Motor neuron (in vitro differentiated cells): ENCODE data around the gene MOB1A. TPM values are rescaled to one million over a fixed set of nuclear protein-coding genes. Genes with fewer than 3 reads are reported as not detected.

Experiments used
- ATAC-seq, 8 experiments: fragments of 200-7000 bp; cut with Tn5 transposase; replicated peaks in 6 of 8; 2 replicates each; pipeline ENCODE4 v1.8.0; 2021; ENCODE audit warnings: mild to moderate bottlenecking in 8 of 8, moderate library complexity in 8 of 8
- H3K27ac ChIP-seq, 2 donors: fragments of 250-450 bp; sonication (Bioruptor Pico); 2 replicates each; pipeline ENCODE4 v1.9.0; 2021; ENCODE audit warnings: antibody characterized with exemption in 2 of 2, mild to moderate bottlenecking in 2 of 2, moderate library complexity in 1 of 2
- H3K4me1 ChIP-seq, 2 donors: fragments of 250-450 bp; sonication (Bioruptor Pico); replicated peaks in 1 of 2; 2 replicates each; pipeline ENCODE4 v1.6.1; 2021; ENCODE audit warnings: antibody characterized with exemption in 2 of 2, mild to moderate bottlenecking in 2 of 2, moderate library complexity in 1 of 2
- H3K4me3 ChIP-seq, 5 donors: fragments of 250-450 bp; sonication (Bioruptor Pico); 2 replicates each; pipeline ENCODE4 v1.9.0; 2021; ENCODE audit warnings: antibody characterized with exemption in 5 of 5, mild to moderate bottlenecking in 5 of 5, moderate library complexity in 4 of 5
- WGBS, 10 experiments: fragments of 450-650 bp; shearing (Covaris generic); methylation state at CpG; one replicate each; pipeline ENCODE4 v1.0.0; 2022; 5-methylcytosine and 5-hydroxymethylcytosine counted together
- in situ Hi-C, 9 experiments: fragments of 400-800 bp; cut with MboI; loops; one replicate each; pipeline ENCODE4 v1.15.0; 2021; ENCODE audit warnings: low sequenced_read_pairs in 9 of 9, low pct_unique_long_range_greater_than_20kb in 2 of 9; ENCODE audit not compliant: unreplicated experiment in 9 of 9
- total RNA-seq, 8 experiments: library from RNA; unstranded; fragments of 300-600 nt; gene quantifications; 2 replicates each; pipeline versions ENCODE4 v1.2.3 to v1.2.4, GENCODE V29; 2022

The MOB1A gene
- total RNA-seq, 8 experiments from 2014 or later, result 26.8 to 81.6 (median 50.8) TPM

- H3K27ac ChIP-seq, result no peak overlapping the region
- in situ Hi-C loops, result loop anchor here in 5 of 9 experiments (25.0 kb wide), 1 partner anchor 327 kb away; the partner anchor contains the start of gene STAMBP (in 5 of the 5)
- ATAC-seq, result no peak
- 89 to 100% (median 96%) methylated on average over 1 of the region's 1 CpG; no CpG with 5 or more reads in 4 of the 10 experiments for WGBS, 10 experiments
- H3K4me3 ChIP-seq, result no peak overlapping the region
- no peaks in the 10 kb centered on the region for H3K4me1 ChIP-seq
These were observed 13.9 kb downstream of the MOB1A start for GRCh38 chr2:74164761-74165160.

GRCh38 chr2:74162951-74163350 lies 15.7 kb downstream of the MOB1A start:
- no peak overlapping the region for H3K27ac ChIP-seq
- no peaks in the 10 kb centered on the region for H3K4me1 ChIP-seq
- ATAC-seq, result no peak
- WGBS, 10 experiments, result 91 to 100% (median 96%) methylated on average over 2 to 6 of the region's 6 CpGs; no CpG with 5 or more reads in 1 of the 10 experiments
- H3K4me3 ChIP-seq, result no peak overlapping the region
- in situ Hi-C loops, result loop anchor here in 5 of 9 experiments (25.0 kb wide), 1 partner anchor 326 kb away; the partner anchor contains the start of gene STAMBP (in 5 of the 5)

- ATAC-seq, result no peak
- in situ Hi-C loops, result loop anchor here in 5 of 9 experiments (25.0 kb wide), 1 partner anchor 319 kb away; the partner anchor contains the start of gene STAMBP (in 5 of the 5)
- no peaks in the 10 kb centered on the region for H3K4me1 ChIP-seq
- H3K27ac ChIP-seq, result no peak overlapping the region
- 91 to 100% (median 100%) methylated on average over 2 to 3 of the region's 3 CpGs for WGBS, 10 experiments
- H3K4me3 ChIP-seq, result no peak overlapping the region
These were observed 22.8 kb downstream of the MOB1A start for GRCh38 chr2:74155830-74156229.

- in situ Hi-C loops, result loop anchor here in 5 of 9 experiments (25.0 kb wide), 1 partner anchor 316 kb away; the partner anchor contains the start of gene STAMBP (in 5 of the 5)
- Histone ChIP-seq H3K4me3 (no peak overlapping the region), H3K27ac (no peak overlapping the region), H3K4me1 (peaks cover 7 to 8% of the 10 kb centered on the region in 2 donors)
- 80 to 100% (median 100%) methylated on average over 1 to 2 of the region's 2 CpGs; no CpG with 5 or more reads in 2 of the 10 experiments for WGBS, 10 experiments
- no peak for ATAC-seq
These were observed 25.7 kb downstream of the MOB1A start for GRCh38 chr2:74152954-74153353.

- no peak overlapping the region for H3K4me3 ChIP-seq
- H3K4me1 ChIP-seq, result peaks cover 13 to 14% of the 10 kb centered on the region in 2 donors
- no peak overlapping the region for H3K27ac ChIP-seq
- ATAC-seq, result no peak
- WGBS, 10 experiments, result 80 to 100% (median 93%) methylated on average over 2 to 7 of the region's 7 CpGs; no CpG with 5 or more reads in 1 of the 10 experiments
- in situ Hi-C loops, result loop anchor here in 6 of 9 experiments (25.0 kb wide), 1 partner anchor 312 kb away; the partner anchor contains the start of gene STAMBP (in 6 of the 6)
These were observed 28.9 kb downstream of the MOB1A start for GRCh38 chr2:74149570-74150319.

GRCh38 chr2:74149247-74149525 lies 29.5 kb downstream of the MOB1A start:
- peak overlapping the region in 1 of 5 donors; percentile 94 for H3K4me3 ChIP-seq
- in situ Hi-C loops, result loop anchor here in 1 of 9 experiments (25.0 kb wide), 1 partner anchor 312 kb away; the partner anchor contains the start of gene STAMBP

GRCh38 chr2:74148457-74149246 lies 30.0 kb downstream of the MOB1A start:
- H3K4me3 ChIP-seq, result peak overlapping the region; percentile 64 to 97 (median 92)
- peaks cover 13 to 14% of the 10 kb centered on the region in 2 donors for H3K4me1 ChIP-seq
- in situ Hi-C loops, result loop anchor here in 1 of 9 experiments (25.0 kb wide), 1 partner anchor 311 kb away; the partner anchor contains the start of gene STAMBP
- 17 to 90% (median 62%) methylated on average over 1 to 13 of the region's 16 CpGs for WGBS, 10 experiments
- H3K27ac ChIP-seq, result peak overlapping the region in 1 of 2 donors; percentile 24
- no peak for ATAC-seq

More at GRCh38 chr2:74149247-74149525, 29.5 kb downstream of the MOB1A start:
- ATAC-seq, result no peak
- WGBS, 10 experiments, result 70 to 100% (median 92%) methylated on average over 1 to 5 of the region's 5 CpGs; no CpG with 5 or more reads in 2 of the 10 experiments
- H3K4me1 ChIP-seq, result peaks cover 13 to 14% of the 10 kb centered on the region in 2 donors
- no peak overlapping the region for H3K27ac ChIP-seq

- in situ Hi-C loops, result loop anchor here in 1 of 9 experiments (25.0 kb wide), 1 partner anchor 311 kb away; the partner anchor contains the start of gene STAMBP
- Histone ChIP-seq H3K4me1 (peaks cover 13 to 14% of the 10 kb centered on the region in 2 donors), H3K4me3 (peak within 1 kb of the TSS; percentile 64 to 97 (median 92)), H3K27ac (peak within 1 kb of the TSS; percentile 31 to 56)
- peak; percentile 90 to 98 (median 96) for ATAC-seq
- 0 to 32% (median 12%) methylated on average over 2 to 7 of the region's 67 CpGs; no CpG with 5 or more reads in 4 of the 10 experiments for WGBS, 10 experiments
These were observed 30.8 kb downstream of the MOB1A start, which contains the start of gene BOLA3 for GRCh38 chr2:74147727-74148456. TSS of gene BOLA3 (minus strand) at chr2:74147912. CDS start at chr2:74147874, 38 bp downstream.

- in situ Hi-C loops, result loop anchor here in 1 of 9 experiments (25.0 kb wide), 1 partner anchor 310 kb away; the partner anchor contains the start of gene STAMBP
- peaks cover 13 to 14% of the 10 kb centered on the region in 2 donors for H3K4me1 ChIP-seq
- H3K27ac ChIP-seq, result peak overlapping the region; percentile 31 to 56
- WGBS, 10 experiments, result 0 to 30% (median 4%) methylated on average over 3 to 16 of the region's 29 CpGs; no CpG with 5 or more reads in 1 of the 10 experiments
- H3K4me3 ChIP-seq, result peak overlapping the region; percentile 64 to 97 (median 92)
- peak in 2 of 8 experiments; percentile 56 to 62 for ATAC-seq
These were observed 31.6 kb downstream of the MOB1A start for GRCh38 chr2:74146929-74147726.

- in situ Hi-C loops, result loop anchor here in 1 of 9 experiments (25.0 kb wide), 1 partner anchor 305 kb away; the partner anchor contains the start of gene STAMBP
- Histone ChIP-seq H3K4me3 (no peak overlapping the region), H3K27ac (no peak overlapping the region), H3K4me1 (peaks cover 5 to 6% of the 10 kb centered on the region in 2 donors)
- WGBS, 10 experiments, result 0 to 100% (median 73%) methylated on average over 1 to 6 of the region's 6 CpGs
- peak in 1 of 8 experiments; percentile 46 for ATAC-seq
These were observed 36.3 kb downstream of the MOB1A start for GRCh38 chr2:74142340-74142739.

GRCh38 chr2:74138600-74139323 lies 39.9 kb downstream of the MOB1A start:
- ATAC-seq, result no peak
- Histone ChIP-seq H3K4me3 (no peak overlapping the region), H3K27ac (no peak overlapping the region), H3K4me1 (no peaks in the 10 kb centered on the region)
- in situ Hi-C loops, result loop anchor here in 1 of 9 experiments (25.0 kb wide), 1 partner anchor 301 kb away; the partner anchor contains the start of gene STAMBP
- WGBS, 10 experiments, result 85 to 100% (median 94%) methylated on average over 1 to 10 of the region's 19 CpGs; no CpG with 5 or more reads in 5 of the 10 experiments
